HL-60/S4 treated with retinoic acid at 250 ng/mL for 4 days and 3 days (cell line): ENCODE results near the gene KAZN.
"Not testable (repeated sequence)": the region's sequence is repeated elsewhere in the genome, so short reads cannot be mapped to it uniquely, and the experiment has no call there.

Source experiments
- in situ Hi-C: fragments of 300-500 bp; cut with MboI; formaldehyde crosslinking; loops from 2 replicates; pipeline ENCODE4 v1.7.0; 2022; ENCODE audit warnings: low sequenced_read_pairs

The KAZN gene

GRCh38 chr1:15039017-15039648 is 440.6 kb downstream of the KAZN start:
- in situ Hi-C loops, result no loop called here

GRCh38 chr1:15039901-15040300 is 441.4 kb downstream of the KAZN start:
- in situ Hi-C loops, result no loop called here

- in situ Hi-C loops, result not testable (repeated sequence)
Observed at GRCh38 chr1:15040685-15041084, 442.2 kb downstream of the KAZN start.

GRCh38 chr1:15042866-15043265 is 444.4 kb downstream of the KAZN start:
- in situ Hi-C loops, result no loop called here

- in situ Hi-C loops, result no loop called here
Observed at GRCh38 chr1:15043934-15044333, 445.4 kb downstream of the KAZN start.

GRCh38 chr1:15045123-15045522 is 446.6 kb downstream of the KAZN start:
- in situ Hi-C loops, result no loop called here

- in situ Hi-C loops, result no loop called here
Observed at GRCh38 chr1:15046487-15047165, 448.1 kb downstream of the KAZN start.

- in situ Hi-C loops, result no loop called here
Observed at GRCh38 chr1:15047237-15047636, 448.8 kb downstream of the KAZN start.

GRCh38 chr1:15048437-15048980 is 450.0 kb downstream of the KAZN start:
- in situ Hi-C loops, result no loop called here

GRCh38 chr1:15049067-15049466 is 450.6 kb downstream of the KAZN start:
- in situ Hi-C loops, result no loop called here

GRCh38 chr1:15051882-15052528 is 453.5 kb downstream of the KAZN start:
- in situ Hi-C loops, result no loop called here

- in situ Hi-C loops, result no loop called here
Observed at GRCh38 chr1:15053153-15053552, 454.7 kb downstream of the KAZN start.

- in situ Hi-C loops, result no loop called here
Observed at GRCh38 chr1:15055736-15056415, 457.4 kb downstream of the KAZN start.

- in situ Hi-C loops, result no loop called here
Observed at GRCh38 chr1:15056515-15057285, 458.2 kb downstream of the KAZN start.

- in situ Hi-C loops, result no loop called here
Observed at GRCh38 chr1:15057834-15058233, 459.3 kb downstream of the KAZN start.

GRCh38 chr1:15058261-15058660 is 459.8 kb downstream of the KAZN start:
- in situ Hi-C loops, result no loop called here

- in situ Hi-C loops, result no loop called here
Observed at GRCh38 chr1:15060104-15060503, 461.6 kb downstream of the KAZN start.

GRCh38 chr1:15062479-15063099 is 464.1 kb downstream of the KAZN start:
- in situ Hi-C loops, result no loop called here

GRCh38 chr1:15063346-15063745 is 464.9 kb downstream of the KAZN start:
- in situ Hi-C loops, result no loop called here

- in situ Hi-C loops, result no loop called here
Observed at GRCh38 chr1:15063783-15064182, 465.3 kb downstream of the KAZN start.
